K562 (cell line): ENCODE results near the gene COMMD1. TPM values are rescaled to one million over a fixed set of nuclear protein-coding genes. Genes with fewer than 3 reads are reported as not detected.

ENCODE experiments used
- ATAC-seq: fragments of 200-7000 bp; cut with Tn5 transposase; 3 replicates; pipeline ENCODE4 v1.9.1; 2020; ENCODE audit warnings: moderate library complexity
- BruUV-seq: library from RNA; stranded (reverse); fragments of 400-500 nt; replicated peaks from 2 replicates; lab custom pipeline; 2021; lab: Mats Ljungman, UMichigan
- CTCF ChIA-PET: fragments of 300-600 bp; formaldehyde crosslinking; extraction: SDS; loops from one replicate; lab custom pipeline; 2021; ENCODE audit warnings: low intra/inter-chr PET ratio; lab: Yijun Ruan, JAX
- POLR2A ChIA-PET: fragments of 300-600, 350-650 bp; sonication (Branson Sonifier 250); formaldehyde crosslinking; extraction: SDS; loops from one replicate; lab custom pipeline; 2021; ENCODE audit warnings: antibody characterized with exemption, inconsistent platforms; lab: Yijun Ruan, JAX
- DNase-seq, 4 experiments: peaks; one replicate each; pipeline versions ENCODE4 v3.0.0 to v3.0.0-alpha.2; 2011 to 2018; ENCODE audit warnings: low spot score in 3 of 4, mixed read lengths in 3 of 4; ENCODE audit errors: extremely low read depth in 1 of 4
- FAIRE-seq: peaks from 2 replicates; lab custom pipeline; 2011; peaks lifted over from hg19 to GRCh38; lab: Jason Lieb, UNC
- H2AFZ ChIP-seq: 2 replicates; pipeline ENCODE4 v1.6.0; 2011; ENCODE audit warnings: low read depth, low read length, control low read depth, inconsistent platforms
- H3K27ac ChIP-seq: fragments of 200-600 bp; 3 replicates; pipeline ENCODE4 v1.8.0; 2011; ENCODE audit warnings: low read depth, mild to moderate bottlenecking, control low read depth, inconsistent platforms, low read length, moderate library complexity, mixed read lengths; ENCODE audit errors: extremely low read depth
- H3K27me3 ChIP-seq, 2 experiments: fragments of 300-600 bp in 1 of 2; 2 replicates in 1 of 2; 3 replicates in 1 of 2; pipeline versions ENCODE4 v1.6.0 to v1.8.0; 2011; ENCODE audit warnings: inconsistent platforms in 2 of 2, low read length in 2 of 2, mild to moderate bottlenecking in 1 of 2, mixed read lengths in 1 of 2, moderate library complexity in 1 of 2; ENCODE audit not compliant: control insufficient read depth in 2 of 2, insufficient read depth in 2 of 2
- H3K36me3 ChIP-seq: fragments of 300-600 bp; 3 replicates; pipeline ENCODE4 v1.8.0; 2011; ENCODE audit warnings: mild to moderate bottlenecking, low read length, inconsistent platforms; ENCODE audit not compliant: control insufficient read depth, insufficient read depth
- H3K4me1 ChIP-seq, 2 experiments: fragments of 200-600 bp in 1 of 2; replicated peaks in 1 of 2; 2 replicates in 1 of 2; 3 replicates in 1 of 2; pipeline versions ENCODE4 v1.5.1 to v1.8.0; 2011; ENCODE audit warnings: inconsistent platforms in 2 of 2, low read length in 2 of 2, mild to moderate bottlenecking in 1 of 2, mixed read lengths in 1 of 2, moderate library complexity in 1 of 2; ENCODE audit not compliant: control insufficient read depth in 2 of 2, insufficient read depth in 2 of 2
- H3K4me2 ChIP-seq: 2 replicates; pipeline ENCODE4 v1.6.1; 2011; ENCODE audit warnings: low read length, control low read depth, inconsistent platforms, mixed read lengths; ENCODE audit not compliant: insufficient read depth
- H3K4me3 ChIP-seq: fragments of 200-600 bp; sonication (generic), shearing (Covaris generic); 2 replicates; pipeline ENCODE4 v1.5.1; 2016; ENCODE audit warnings: control low read depth, inconsistent platforms
- H3K79me2 ChIP-seq: fragments of 200-600 bp; 3 replicates; pipeline ENCODE4 v1.8.0; 2011; ENCODE audit warnings: low read length, inconsistent platforms; ENCODE audit not compliant: control insufficient read depth, insufficient read depth
- H3K9ac ChIP-seq, 2 experiments: 2 replicates each; pipeline versions ENCODE4 v1.6.0 to v1.6.1; 2011; ENCODE audit warnings: low read depth in 2 of 2, low read length in 2 of 2, control low read depth in 1 of 2, inconsistent platforms in 1 of 2, mild to moderate bottlenecking in 1 of 2, mixed read lengths in 1 of 2; ENCODE audit not compliant: insufficient read depth in 1 of 2
- H3K9me1 ChIP-seq: one replicate; pipeline ENCODE4 v1.6.0; 2011; ENCODE audit warnings: inconsistent platforms, mild to moderate bottlenecking, low read length, moderate library complexity; ENCODE audit not compliant: control insufficient read depth, insufficient read depth
- H3K9me3 ChIP-seq: replicated peaks from 2 replicates; pipeline ENCODE4 v1.5.1; 2011; ENCODE audit warnings: low read depth, low read length, inconsistent platforms; ENCODE audit not compliant: control insufficient read depth, insufficient read depth
- H4K20me1 ChIP-seq: replicated peaks from 2 replicates; pipeline ENCODE4 v1.6.1; 2011; ENCODE audit warnings: low read length, inconsistent platforms, mixed read lengths; ENCODE audit not compliant: control insufficient read depth, insufficient read depth
- CREB3L1 ChIP-seq: fragments of 450-650 bp; IDR thresholded peaks from 2 replicates; pipeline ENCODE4 v1.6.1; 2014; ENCODE audit warnings: low read depth, mild to moderate bottlenecking, moderate library complexity, borderline replicate concordance
- CTBP1 ChIP-seq: fragments of 450-650 bp; IDR thresholded peaks from 2 replicates; pipeline ENCODE4 v1.6.1; 2016; ENCODE audit warnings: borderline replicate concordance
- GTF3C2 ChIP-seq: IDR thresholded peaks from 3 replicates; pipeline ENCODE4 v1.6.1; 2011; ENCODE audit warnings: borderline replicate concordance, mild to moderate bottlenecking, moderate library complexity; ENCODE audit not compliant: insufficient read length; ENCODE audit errors: extremely low read depth
- KDM1A ChIP-seq, 2 experiments: fragments of 450-650 bp; IDR thresholded peaks; 2 replicates each; pipeline ENCODE4 v1.6.1; 2016; ENCODE audit warnings: mild to moderate bottlenecking in 2 of 2
- L3MBTL2 ChIP-seq: fragments of 450-650 bp; IDR thresholded peaks from 2 replicates; pipeline ENCODE4 v1.6.1; 2016; ENCODE audit warnings: mild to moderate bottlenecking, moderate library complexity
- MEF2A ChIP-seq: IDR thresholded peaks from 2 replicates; pipeline ENCODE4 v1.6.1; 2011; ENCODE audit warnings: low read depth, mild to moderate bottlenecking, low read length, moderate library complexity; ENCODE audit not compliant: control insufficient read depth
- NCOA4 ChIP-seq: fragments of 450-650 bp; IDR thresholded peaks from 2 replicates; pipeline ENCODE4 v1.6.1; 2018; ENCODE audit warnings: mild to moderate bottlenecking; ENCODE audit not compliant: partially characterized antibody
- NFE2L1 ChIP-seq: fragments of 450-650 bp; IDR thresholded peaks from 2 replicates; pipeline ENCODE4 v1.6.1; 2016; ENCODE audit warnings: missing genetic modification characterization, low read depth, mild to moderate bottlenecking, missing compliant biosample characterization, moderate library complexity, borderline replicate concordance
- NFIX ChIP-seq: fragments of 250-450 bp; sonication (Bioruptor Pico); IDR thresholded peaks from 2 replicates; pipeline ENCODE4 v1.4.0; 2020; ENCODE audit warnings: low read depth, mild to moderate bottlenecking, moderate library complexity
- SOX6 ChIP-seq: fragments of 450-650 bp; IDR thresholded peaks from 2 replicates; pipeline ENCODE4 v1.6.1; 2014; ENCODE audit warnings: mild to moderate bottlenecking
- SRSF1 ChIP-seq: fragments of 200-400 bp; formaldehyde crosslinking; IDR thresholded peaks from 2 replicates; pipeline ENCODE4 v1.6.1; 2017; ENCODE audit warnings: mild to moderate bottlenecking, low read depth, low read length, moderate library complexity
- ZHX1 ChIP-seq: fragments of 150-350 bp; conservative IDR thresholded peaks from 2 replicates; pipeline ENCODE4 v1.6.1; 2014; ENCODE audit warnings: low read length
- ZNF224 ChIP-seq: sonication (generic); formaldehyde crosslinking; IDR thresholded peaks from 2 replicates; pipeline ENCODE4 v1.8.0; 2022; ENCODE audit warnings: mild to moderate bottlenecking, missing genetic modification reagents
- WGBS: fragments of 100-300 bp; shearing (Covaris generic); methylation state at CpG from one replicate; pipeline ENCODE4 v1.1.6; 2016; ENCODE audit warnings: low coverage, mixed read lengths; ENCODE audit not compliant: insufficient coverage; ENCODE audit errors: missing lambda C conversion rate; 5-methylcytosine and 5-hydroxymethylcytosine counted together
- in situ Hi-C: fragments of 300-500 bp; cut with MboI; formaldehyde crosslinking; loops from 4 replicates; pipeline ENCODE4 v1.15.0; 2018; ENCODE audit warnings: inconsistent platforms, mixed read lengths
- intact Hi-C: fragments of 100-400 bp; cut with micrococcal nuclease; formaldehyde crosslinking; loops from 2 replicates; pipeline ENCODE4 v1.14.2; 2022
- polyA plus RNA-seq, 8 experiments: library from polyadenylated mRNA; depleted of rRNA in 4 of 8; stranded (reverse) in 5 of 8; unstranded in 3 of 8; fragments of >200 nt; fragmentation: Nextera tagmentation in 2 of 8; fragmentation: Illumina TruSeq in 1 of 8; extraction: Ambion mirVana in 2 of 8; extraction: Trizol in 1 of 8; gene quantifications; 2 replicates each; pipeline versions ENCODE4 v1.2.1 to v1.2.3, GENCODE V29; 2011 to 2014; ENCODE audit warnings: inconsistent platforms in 1 of 8, missing spikeins in 1 of 8
- total RNA-seq, 7 experiments: library from RNA; depleted of rRNA in 6 of 7; stranded (reverse); fragments of >200 nt in 6 of 7; fragmentation: Illumina TruSeq in 2 of 7; extraction: Trizol in 2 of 7; gene quantifications; 2 replicates each; pipeline versions ENCODE4 v1.2.1 to v1.2.3, GENCODE V29; 2011 to 2021; ENCODE audit warnings: low replicate concordance in 1 of 7

COMMD1 gene
- total and polyA plus RNA-seq, 9 of the 15 experiments (the other 6 are each of a cell fraction or from before 2014, with no cell fraction given), result 14.4 to 77.0 (median 21.4) TPM

- no peak for TF ChIP-seq ZHX1
- no peak for TF ChIP-seq CTBP1
- TF ChIP-seq MEF2A, result no peak
- no peak for TF ChIP-seq ZNF224
- TF ChIP-seq NCOA4, result no peak
- 0 out of 2 replicates have a peak, but pooled peaks have one; percentile 29 for TF ChIP-seq L3MBTL2
- no peak for TF ChIP-seq SOX6
- TF ChIP-seq, all 486 proteins: peak for 36
Observed at GRCh38 chr2:62038975-62039771, 133.7 kb downstream of the COMMD1 start (continued).

GRCh38 chr2:62040926-62041325 is 135.5 kb downstream of the COMMD1 start:
- DNase-seq (no peak), ATAC-seq (no peak), FAIRE-seq (no peak)
- ChIA-PET POLR2A (interaction anchor here (1.1 kb wide), 1 partner anchor 19 kb away, joined by 3 read pairs; no protein-coding TSS in a partner anchor), CTCF (interaction anchor here (0.6 kb wide), 1 partner anchor 122 kb away, joined by 4 read pairs; no protein-coding TSS in a partner anchor)
- Histone ChIP-seq H3K27me3 (no peaks in the 10 kb centered on the region), H3K4me2 (no peak overlapping the region), H3K36me3 (no peaks in the 10 kb centered on the region), H3K4me3 (no peak overlapping the region), H3K9me1 (no peaks in the 10 kb centered on the region), H3K4me1 (peaks cover 0 to 4% of the 10 kb centered on the region in 2 experiments; a peak in 2 of 5 replicates), H2AFZ (no peak overlapping the region), H3K9ac (no peak overlapping the region), H3K27ac (no peak overlapping the region), H4K20me1 (no peaks in the 10 kb centered on the region), H3K9me3 (peaks cover 3% of the 10 kb centered on the region; the same call in 1 of the 2 replicates), H3K79me2 (no peaks in the 10 kb centered on the region)
- 53% methylated on average over 3 of the region's 3 CpGs for WGBS
- in situ Hi-C loops (no loop called here), intact Hi-C loops (no loop called here)
- no TSS peak for BruUV-seq
- TF ChIP-seq CREB3L1 (no peak), NFE2L1 (no peak), GTF3C2 (no peak), NFIX (CRISPR knock-in tag) (no peak), SRSF1 (no peak), KDM1A (IDR thresholded peaks at IDR 0.05) (no peak)
